NCI-H146 treated with DMSO at 0.1 percent for 48 hours (cell line): ENCODE data around the gene PHYKPL.

ENCODE experiments used
- DNase-seq: peaks from one replicate; lab custom pipeline; 2025; ENCODE audit not compliant: unreplicated experiment; lab: John Stamatoyannopoulos, UW

The PHYKPL gene

DNA sequence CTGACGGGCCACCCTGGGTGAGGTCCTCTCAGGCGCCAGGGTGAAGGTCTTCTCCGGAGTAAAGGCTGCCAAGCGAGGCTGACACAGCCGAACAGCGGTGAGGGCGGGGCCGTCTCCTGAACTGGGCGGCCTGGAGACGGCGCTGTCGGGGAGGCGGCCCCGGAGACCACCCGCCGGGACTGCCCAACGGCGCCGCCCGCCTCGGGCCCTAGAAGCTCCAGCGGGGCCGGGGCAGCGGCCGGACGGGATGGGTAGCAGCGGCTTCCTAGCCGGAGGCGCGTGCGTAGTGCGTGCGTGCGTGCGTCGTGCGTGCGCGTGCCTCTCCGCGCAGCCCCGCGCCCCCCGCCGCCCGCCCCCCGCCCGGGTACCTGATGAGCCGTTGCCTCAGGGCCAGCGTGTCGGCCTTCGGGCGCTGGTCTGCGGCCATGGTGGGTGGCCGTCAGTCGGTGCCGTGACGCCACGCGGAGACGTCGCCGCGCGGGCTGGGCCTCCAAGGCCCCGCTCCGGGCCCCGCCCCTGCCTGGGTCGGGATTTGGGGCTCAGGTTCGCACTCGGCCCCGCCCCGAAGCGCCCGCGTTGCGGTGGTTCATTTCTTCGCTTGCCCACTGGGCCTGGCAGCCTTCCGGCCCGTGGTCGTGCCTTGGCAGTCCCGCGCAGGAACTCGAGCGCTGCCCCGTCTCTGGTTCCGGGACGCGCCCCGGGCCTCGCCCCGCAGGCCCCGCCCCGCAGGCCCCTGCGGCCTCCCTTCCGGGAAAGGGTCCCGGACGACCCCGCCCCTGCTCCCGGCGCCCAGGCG lies at the start of gene PHYKPL:
PHYKPL (minus strand) TSS at position 679 of the 796 bp plus-strand sequence; CDS start at position 427, 252 bp downstream.
- DNase-seq: peak; percentile 32

DNA sequence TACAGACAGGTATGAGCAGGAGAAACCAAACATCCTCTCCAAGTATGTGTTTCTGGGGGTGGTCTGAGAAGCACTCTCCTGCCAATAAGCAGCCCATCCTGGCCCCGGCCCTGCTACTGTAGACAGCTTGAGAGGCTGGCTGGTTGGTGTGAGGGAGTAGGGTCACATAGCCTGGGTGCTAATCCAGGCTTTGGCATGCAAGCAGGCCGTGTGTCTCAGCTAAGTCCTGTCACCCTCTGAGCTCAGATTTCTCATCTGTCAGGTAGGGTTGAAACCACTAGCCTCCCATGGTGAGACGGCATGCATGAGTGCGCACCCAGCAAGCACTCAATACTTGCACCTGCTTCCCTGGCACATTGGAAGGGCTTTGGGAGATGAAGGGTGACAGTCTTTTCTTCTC lies 49.8 kb upstream of the PHYKPL start:
- no peak for DNase-seq

DNA sequence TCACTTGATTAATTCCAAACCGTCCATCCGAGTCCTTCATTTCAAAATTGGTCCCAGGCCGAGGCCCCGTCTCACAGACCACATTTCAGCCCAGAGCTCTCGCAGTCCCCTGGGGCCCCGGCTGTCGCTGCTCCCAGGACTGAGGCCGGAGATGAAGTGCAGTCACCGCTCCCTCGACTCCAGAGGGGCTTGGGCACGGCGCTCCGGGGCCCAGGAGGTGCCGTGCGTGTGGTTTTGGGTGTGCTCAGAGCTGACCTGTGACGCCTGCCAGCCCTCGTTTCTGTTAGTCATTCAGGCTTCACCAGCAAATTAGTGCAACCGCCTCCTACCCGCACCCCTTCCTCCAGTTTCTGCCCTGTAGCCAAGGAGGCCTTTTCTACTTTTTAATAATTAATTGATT lies 48.7 kb upstream of the PHYKPL start:
- no peak for DNase-seq

DNA sequence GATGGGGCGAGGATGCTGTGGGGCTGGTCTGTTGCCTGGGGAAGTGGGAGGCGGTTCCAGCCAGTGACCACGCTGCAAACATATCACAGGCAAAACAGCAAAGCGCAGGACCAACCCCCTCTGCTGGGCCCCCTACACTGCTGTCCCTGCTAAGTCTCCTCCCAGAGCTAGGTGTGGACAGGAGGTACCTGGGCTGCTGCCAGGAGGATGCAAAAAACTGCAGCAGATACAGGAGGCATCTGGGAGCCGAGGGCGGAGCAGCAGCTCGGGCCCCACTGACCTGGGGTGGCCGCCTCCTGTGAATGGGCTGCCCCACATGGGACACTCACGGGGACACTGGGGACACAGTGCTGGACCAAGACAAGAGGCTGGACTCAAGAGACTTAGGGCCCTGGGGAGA lies 48.0 kb upstream of the PHYKPL start:
- DNase-seq: no peak

DNA sequence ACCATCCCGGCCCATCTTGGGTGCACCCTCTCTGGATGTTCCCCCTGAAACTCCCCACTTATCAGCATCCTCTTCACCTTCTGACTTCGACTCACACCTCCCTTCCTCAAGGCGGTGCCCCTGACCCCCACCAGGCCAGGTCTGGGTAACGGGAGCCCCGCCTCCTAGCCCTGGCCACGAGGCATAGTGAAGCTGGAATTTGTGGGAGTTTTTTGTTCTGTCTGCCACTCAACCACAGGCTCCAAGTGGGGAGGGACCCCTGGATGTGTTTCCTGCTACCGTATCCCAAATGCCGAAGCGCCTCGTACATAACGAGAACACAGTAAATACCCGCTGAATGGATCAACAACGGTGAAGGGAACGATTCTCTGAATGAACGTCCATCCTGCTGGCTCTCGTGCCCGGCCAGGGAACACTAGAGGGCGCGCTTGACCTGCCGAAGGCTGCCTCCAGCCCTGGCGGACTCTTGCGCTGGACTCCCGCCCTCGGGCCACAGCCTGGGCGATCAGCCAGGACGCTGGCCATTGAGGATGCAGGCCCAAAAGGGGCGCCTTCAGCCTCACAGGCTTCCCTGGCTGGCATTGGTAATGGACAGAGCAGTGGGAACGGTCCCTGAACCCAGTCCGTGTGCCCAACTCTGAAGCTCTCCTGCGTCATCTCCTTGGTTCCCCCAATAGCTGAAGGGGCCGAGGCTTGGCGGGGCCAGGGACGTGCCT lies 47.3 kb upstream of the PHYKPL start:
- peak; percentile 11 for DNase-seq

DNA sequence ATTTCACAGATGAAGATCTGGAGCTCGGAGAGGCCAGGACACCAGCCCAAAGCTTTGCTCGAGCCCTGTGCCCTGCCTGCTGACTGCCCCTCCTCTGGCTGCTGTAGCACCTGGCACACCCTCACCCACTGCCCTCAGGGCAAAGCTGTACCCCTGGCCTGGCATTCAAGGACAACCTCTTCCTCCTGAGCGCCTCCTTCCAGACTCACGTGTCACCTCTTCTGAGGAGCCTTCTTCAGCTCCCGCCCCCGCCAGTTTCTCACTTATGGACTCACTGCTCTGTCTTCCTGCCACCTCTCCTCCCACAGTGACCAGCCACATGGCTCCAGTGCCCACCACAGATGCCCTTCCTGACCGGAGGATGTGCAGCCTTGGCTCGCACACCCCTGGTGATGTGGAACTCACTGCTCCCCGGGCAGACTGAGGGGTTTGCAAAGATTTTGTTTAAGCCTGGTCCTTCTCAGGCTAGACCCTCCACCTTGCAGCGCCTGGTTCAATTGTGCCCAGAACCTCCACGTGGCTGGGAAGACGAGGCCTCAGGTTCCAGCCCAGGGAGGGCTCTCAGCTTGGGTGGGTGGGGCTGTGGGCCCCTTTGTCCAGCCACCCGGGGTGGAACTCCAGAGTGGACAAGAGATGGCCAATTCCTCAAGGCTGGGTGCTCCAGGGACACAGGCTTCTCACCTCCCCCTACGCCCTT lies 46.6 kb upstream of the PHYKPL start:
- no peak for DNase-seq

DNA sequence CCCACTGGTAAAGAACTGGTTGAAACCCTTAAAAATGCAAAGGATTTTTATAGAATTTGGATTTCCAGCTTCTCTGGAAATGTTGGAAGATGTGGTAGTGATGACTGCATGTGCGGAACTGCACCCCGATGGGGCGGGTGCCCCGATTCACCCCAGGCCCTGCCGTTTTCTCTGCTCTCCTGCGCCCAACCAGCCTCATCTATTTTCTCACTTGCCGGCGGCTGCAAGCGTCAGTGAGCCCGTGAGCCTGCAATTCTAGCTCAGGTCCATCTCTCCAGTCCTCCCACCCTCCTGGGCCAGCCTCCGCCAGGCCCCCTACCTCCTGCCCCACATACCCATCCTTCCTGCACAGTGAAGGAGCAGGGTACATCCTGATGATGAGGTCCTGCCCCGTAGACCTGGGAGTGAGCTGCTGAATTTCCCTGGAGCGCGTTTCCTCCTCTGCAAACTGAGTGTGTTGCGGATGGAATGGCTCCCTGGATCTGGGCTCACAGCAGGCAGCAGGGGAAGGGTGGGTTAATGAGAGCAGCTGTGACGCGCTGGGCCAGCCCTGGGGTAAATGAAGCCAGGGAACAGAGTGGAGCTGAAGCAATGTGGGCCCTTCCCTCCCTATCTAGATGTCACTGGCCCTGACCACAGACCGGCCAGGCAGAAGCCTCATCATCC lies 45.9 kb upstream of the PHYKPL start:
- no peak for DNase-seq

DNA sequence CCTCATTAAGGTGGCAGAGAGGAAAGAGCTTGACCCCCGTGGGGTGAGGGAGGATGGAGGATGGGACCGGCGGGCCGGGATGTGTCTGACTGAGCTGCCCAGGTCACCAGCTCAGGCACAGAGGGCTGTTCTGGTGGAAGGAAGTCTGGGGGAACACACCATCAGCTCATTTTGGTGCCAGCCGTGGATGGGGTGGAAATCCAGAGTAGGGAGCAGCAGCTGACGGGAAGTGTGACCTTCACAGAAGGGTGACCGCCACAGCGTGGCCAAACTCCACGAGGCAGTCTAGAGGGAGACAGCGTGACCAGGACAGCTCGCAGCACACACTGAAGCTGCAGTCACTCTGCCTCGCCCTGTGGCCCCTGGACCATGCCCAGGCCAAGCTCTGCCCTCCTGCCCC lies 45.3 kb upstream of the PHYKPL start:
- DNase-seq: no peak

DNA sequence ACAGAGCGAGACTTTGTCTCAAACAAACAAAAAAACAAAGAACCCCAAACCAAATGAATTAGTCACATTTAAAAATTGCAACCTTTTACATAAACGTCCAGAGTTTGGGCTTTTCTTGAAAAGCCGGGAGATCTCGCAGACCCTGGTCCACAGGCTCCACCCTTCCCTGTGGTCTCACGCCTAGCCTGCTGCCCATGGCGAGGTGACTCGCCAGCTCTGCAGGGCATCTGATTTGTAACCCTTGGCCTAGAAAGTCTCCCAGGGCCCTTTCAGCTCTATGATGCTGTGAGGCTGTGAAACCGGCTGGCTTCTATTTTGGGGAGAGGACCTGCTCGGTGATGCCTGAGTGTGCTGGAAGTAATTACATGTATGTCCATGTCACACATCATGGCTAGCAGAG lies 44.7 kb upstream of the PHYKPL start:
- DNase-seq: no peak

DNA sequence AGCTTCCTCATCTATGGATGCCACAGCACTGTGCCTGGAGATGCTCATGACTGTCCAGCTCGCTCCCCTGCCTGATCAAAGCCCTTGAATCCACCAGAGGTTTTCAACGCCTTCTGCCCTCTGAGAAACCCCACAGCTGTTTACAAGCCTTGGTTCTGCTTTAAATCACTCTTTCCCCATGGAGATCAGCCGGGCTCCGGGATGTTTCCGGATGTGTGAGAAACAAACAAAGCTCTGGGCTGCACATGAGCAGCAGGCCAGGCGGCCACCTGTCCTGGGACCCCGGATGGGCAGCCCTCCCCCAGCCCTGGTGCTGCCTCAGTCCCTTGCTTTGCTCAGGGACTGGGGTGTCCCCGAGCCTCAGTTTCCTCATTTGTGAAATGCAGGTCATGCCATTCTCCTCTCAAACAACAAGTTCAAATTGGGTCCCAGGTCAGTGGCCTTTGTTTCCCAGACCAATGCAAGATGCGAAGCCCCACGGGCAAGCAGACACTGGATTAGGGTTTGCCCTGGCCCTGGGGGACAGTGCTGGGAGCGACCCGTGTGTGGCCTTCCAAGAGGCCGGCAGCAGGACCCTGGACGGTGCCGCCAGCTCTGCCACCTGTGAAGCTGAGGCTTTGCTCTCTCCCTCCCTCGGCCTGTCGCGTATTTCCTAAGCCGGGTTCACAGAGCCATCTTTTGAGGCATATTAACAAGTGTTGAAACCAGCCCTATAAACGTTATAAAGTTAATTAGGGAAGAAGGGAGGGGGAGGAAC lies 42.4 kb upstream of the PHYKPL start:
- no peak for DNase-seq

DNA sequence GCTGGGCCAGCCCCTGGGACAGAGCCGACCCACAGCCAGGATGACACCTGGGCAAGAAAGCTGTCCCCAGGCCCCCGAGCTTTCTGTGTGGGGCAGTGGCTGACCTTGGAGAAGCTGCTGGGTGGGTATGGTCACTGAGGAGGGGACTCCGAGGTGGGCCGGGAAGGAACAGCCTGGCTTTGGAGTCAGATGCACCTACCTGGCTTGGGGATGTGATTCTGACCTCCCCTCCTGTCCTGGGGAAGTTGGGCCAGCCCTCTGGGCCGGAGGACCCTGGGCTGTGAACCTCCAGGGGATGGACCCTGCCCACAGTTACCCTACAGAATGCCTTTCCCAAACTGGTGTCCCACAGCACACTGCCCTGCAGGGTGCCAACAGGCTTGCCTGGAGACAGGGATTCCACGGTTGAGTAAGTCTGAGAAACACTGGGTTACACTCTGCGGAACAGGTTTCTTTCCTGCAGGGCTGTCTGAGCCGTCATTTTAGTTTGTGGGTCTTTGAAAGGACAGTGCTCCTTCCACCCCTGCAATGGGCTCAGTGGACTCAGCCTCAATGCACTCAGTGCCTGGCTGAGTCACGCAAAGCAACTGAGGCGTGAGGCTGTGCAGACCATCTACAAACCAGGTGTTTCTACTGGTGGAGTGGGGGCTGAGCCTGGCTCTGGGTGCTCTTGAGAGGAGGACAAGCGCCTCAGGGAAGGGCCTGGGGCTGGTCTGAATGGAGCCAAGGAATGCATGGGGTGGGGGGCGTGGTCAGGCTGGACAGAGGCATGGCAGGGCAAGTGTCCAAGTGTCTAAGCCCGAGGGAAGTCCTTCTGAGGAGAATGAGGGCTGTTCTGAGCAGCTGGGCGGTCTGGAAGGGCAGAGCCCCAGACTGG lies 41.3 kb upstream of the PHYKPL start:
- no peak for DNase-seq

DNA sequence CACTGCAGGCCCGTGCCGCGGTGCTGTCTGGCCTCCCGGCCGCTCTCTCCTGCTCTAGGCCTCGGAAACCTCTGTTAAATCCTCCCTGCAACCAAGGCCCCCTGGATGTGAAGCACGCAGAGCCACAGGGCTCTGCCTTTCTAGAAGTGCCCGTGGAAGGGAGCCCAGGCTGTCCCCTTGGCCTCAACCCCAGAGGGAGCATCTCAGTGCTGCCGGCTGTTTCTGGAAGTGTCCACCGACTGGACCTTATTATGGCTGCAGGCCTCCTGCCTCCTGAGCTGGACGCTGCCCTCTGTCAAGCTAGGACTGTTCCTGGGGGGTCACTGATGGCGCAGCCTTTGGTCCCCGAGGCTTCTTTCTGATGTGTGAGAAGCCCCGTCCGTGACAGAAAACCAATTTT lies 40.4 kb upstream of the PHYKPL start:
- no peak for DNase-seq

DNA sequence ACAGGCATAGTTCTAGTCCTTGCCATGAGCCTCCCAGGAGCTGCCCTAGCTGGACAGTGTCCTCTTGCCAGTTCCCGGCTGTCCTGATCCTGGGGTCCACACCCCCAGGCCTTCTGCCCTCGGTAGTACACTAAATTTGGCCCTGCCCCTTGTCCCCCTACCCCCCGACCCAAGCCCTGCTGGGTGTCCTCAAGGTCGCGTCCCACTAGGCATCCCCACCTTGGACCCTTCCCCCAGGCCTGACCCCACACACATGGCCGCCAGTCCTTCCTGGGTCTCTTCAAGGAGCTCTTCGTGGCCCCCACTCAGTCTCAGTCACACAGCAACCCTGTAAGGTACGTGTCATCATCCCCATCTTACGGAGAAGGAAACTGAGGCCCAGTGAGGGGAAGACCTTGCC lies 40.0 kb upstream of the PHYKPL start:
- no peak for DNase-seq

DNA sequence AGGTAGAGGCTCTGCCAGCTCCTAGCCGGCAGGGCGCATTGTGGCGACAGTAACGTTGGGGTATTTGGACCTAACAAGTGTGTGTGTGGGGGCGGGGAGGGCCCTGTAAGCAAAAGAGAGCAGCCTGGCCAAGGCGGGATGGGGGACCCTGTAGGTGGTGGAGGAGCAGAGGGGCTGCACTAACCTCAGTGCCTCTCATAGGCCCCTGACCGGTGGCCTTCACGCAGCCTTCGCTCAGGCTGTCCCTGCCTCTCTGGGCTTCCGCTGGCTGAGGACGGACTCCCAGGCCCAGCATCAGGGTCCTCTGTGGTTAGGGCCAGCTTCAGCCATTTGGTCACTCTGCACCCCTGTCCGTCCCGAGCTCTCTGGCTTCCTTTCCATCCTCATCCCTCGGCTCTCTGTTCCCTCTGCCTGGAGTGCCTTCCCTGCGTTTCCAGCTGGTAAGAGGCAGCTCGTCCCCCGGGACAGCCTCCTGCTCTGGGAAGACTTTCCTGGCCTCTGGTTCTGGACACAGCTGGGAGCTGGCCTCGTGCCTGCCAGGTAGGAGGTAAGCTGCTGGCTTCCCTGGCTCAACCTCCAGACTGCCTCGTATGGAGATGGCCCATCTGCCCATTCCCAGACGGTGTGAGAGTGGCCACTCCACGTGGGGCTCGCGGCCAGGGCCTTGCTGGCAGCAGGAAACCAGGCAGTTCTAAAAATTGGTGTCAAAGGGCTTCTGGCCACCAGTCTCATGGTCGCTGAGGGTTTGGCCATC lies 39.3 kb upstream of the PHYKPL start:
- DNase-seq: no peak

DNA sequence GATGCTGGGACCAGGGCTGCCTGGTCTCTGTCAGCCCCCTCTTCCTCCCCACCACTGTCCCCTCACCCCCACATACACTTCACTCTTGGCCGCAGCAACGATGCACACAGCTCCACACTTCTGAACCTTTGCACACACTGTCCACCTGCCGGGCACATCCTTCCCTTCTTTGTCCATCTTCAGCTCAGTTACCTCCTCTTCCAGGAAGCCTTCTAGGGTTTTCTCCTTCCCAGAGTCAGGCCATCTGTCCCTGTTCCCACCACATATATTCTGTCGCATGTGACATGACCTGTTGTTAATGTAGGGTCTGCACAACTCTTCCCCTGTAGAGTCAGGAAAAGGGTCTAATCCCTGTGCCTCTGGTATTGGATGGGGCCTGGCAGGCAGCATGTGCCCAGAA lies 38.6 kb upstream of the PHYKPL start:
- no peak for DNase-seq

DNA sequence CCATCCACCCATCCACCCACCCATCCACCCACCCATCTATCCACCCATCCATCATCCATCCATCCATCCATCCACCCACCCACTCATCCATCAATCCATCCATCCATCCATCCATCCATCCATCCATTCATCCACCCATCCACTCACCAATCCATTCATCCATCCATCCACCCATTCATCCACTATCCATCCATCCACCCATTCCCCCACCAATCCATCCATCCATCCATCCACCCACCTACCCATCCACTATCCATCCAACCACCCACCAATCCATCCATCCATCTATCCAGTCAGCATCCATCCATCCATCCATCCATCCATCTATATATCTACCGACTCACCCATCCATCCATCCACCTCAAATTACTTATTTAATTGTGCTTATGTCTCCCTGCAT lies 36.9 kb upstream of the PHYKPL start:
- DNase-seq: no peak

DNA sequence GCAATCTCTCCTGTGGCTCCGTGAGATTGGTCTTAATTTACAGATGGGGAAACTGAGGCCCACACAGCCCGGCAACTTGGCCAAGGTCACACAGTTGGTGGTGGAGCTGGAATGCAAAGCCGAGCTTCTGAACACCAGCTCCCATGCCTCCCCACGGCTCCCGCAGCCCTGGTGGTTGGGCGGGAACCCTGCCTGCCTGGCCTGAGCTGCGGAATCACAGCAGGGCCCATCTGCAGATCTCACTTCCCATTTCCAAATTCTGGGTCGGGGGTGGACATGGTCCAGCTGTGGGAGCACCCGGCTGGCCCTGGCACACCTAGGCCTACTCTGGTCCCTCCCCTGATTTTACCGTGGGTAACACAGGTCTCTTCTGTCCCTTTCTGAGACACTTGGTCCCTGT lies 35.3 kb upstream of the PHYKPL start:
- DNase-seq: no peak

DNA sequence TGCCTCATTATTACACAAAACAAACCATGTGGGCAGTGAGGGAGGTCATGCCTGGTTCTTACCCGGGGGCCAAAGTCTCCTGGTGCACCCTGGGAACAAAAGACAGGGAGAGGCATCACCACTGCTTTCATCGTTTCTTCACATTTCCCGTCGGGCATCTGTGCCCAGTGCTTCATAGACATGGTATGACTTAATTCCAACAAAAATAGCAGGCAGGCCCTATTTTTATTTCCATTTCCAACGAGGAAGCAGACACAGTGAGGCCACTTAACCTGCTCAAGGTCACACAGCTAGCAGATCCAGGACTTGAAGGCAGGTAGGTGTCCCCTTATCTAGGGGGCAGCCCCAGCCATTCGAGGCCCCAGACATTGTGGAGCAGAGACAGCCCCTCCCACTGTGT lies 34.6 kb upstream of the PHYKPL start:
- no peak for DNase-seq

DNA sequence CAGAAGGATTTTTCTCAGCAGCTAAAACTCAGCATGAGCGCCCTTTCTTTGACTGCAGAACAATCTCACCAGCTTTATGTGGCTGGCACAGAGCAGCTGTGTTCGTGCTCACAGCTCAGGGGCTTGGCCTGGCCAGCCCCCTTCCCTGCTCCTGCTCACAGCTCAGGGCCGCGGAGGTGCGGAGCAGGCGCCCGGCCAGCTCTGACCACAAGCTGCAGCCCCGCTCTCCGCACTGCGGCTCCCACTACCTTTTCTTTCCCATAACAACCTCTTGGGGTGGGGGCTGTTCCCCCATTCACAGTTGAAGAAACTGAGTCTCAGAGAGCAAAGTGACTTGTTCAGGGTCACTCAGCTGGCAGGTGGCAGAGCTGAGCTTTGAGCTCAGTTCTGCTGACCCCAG lies 34.0 kb upstream of the PHYKPL start:
- DNase-seq: no peak
